Esophagus (tissue), 2 donors: ENCODE measurements around the gene SNX15. TPM values are rescaled to one million over a fixed set of nuclear protein-coding genes. Genes with fewer than 3 reads are reported as not detected.

Experiments
- H3K27ac ChIP-seq, 2 donors: one replicate each; pipeline ENCODE4 v1.5.1; 2013; ENCODE audit warnings: low read depth in 2 of 2, mild to moderate bottlenecking in 2 of 2, inconsistent platforms in 1 of 2, low read length in 1 of 2, moderate library complexity in 1 of 2
- H3K27me3 ChIP-seq, 2 donors: one replicate each; pipeline ENCODE4 v1.6.1; 2013; ENCODE audit warnings: low read length in 2 of 2, control low read depth in 1 of 2, mild to moderate bottlenecking in 1 of 2; ENCODE audit not compliant: insufficient read depth in 2 of 2, control insufficient read depth in 1 of 2
- H3K36me3 ChIP-seq, 2 donors: one replicate each; pipeline ENCODE4 v1.6.1; 2013; ENCODE audit warnings: low read length in 1 of 2; ENCODE audit not compliant: control insufficient read depth in 2 of 2, insufficient read depth in 2 of 2
- H3K4me1 ChIP-seq, 2 donors: one replicate each; pipeline ENCODE4 v1.6.1; 2013; ENCODE audit warnings: low read length in 1 of 2; ENCODE audit not compliant: control insufficient read depth in 2 of 2, insufficient read depth in 2 of 2
- H3K4me3 ChIP-seq, 2 donors: one replicate each; pipeline ENCODE4 v1.5.1; 2013; ENCODE audit warnings: low read length in 2 of 2, mild to moderate bottlenecking in 2 of 2, low read depth in 1 of 2, moderate library complexity in 1 of 2
- H3K9me3 ChIP-seq, 2 donors: one replicate each; pipeline ENCODE4 v1.6.1; 2013; ENCODE audit warnings: mild to moderate bottlenecking in 2 of 2, low read depth in 1 of 2, low read length in 1 of 2, moderate library complexity in 1 of 2; ENCODE audit not compliant: control insufficient read depth in 2 of 2, insufficient read depth in 1 of 2
- WGBS, 2 donors: extraction: QIAGEN DNeasy Blood & Tissue Kit; methylation state at CpG; one replicate each; pipeline ENCODE4 v1.1.7; 2013; 5-methylcytosine and 5-hydroxymethylcytosine counted together
- polyA plus RNA-seq, 2 donors: library from polyadenylated mRNA; stranded (reverse); fragments of 200-250 nt; gene quantifications; one replicate each; pipeline ENCODE4 v1.2.3, GENCODE V29; 2013
- donor health status: healthy with polysubstance abuse.
- donor health status: Bipolar disorder and iron deficiency.

SNX15 gene
- polyA plus RNA-seq, 2 donors, result 14.7 to 15.6 TPM

DNA sequence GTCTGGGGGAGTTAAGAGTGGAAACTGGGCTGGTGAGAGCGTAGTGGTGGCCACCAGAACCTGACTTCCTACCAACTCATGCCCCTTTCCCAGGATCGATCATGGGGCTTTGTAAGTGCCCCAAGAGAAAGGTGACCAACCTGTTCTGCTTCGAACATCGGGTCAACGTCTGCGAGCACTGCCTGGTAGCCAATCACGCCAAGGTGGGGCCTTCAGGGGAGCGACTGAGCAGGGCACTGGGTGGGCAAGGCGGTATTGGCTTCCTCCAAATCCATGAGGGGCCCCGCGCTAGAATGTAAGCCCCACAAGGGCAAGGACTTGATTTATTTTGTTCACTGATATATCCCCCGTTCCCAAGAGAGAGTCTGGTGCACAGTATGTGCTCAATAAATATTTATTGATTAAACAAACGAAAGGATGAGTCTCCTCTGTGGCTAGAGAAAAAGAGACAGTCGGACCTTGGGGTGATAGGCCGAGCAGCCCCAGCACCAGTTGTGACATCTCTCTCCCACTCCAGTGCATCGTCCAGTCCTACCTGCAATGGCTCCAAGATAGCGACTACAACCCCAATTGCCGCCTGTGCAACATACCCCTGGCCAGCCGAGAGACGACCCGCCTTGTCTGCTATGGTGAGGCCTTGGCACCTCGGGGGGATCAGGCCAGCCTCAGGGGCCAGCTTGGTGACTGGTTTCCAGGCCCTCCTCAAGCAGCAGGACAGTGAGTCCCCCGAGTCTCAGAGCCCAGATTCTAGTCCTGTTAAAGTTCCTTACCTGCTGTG, 57.5 kb downstream of the SNX15 start:
- Histone ChIP-seq H3K9me3 (no peaks in the 10 kb centered on the region), H3K36me3 (peaks cover 19 to 29% of the 10 kb centered on the region in 2 donors), H3K4me3 (peak overlapping the region; percentile 77 to 83), H3K4me1 (peaks cover 0 to 3% of the 10 kb centered on the region in 2 donors), H3K27me3 (no peaks in the 10 kb centered on the region), H3K27ac (peak overlapping the region; percentile 98)
- WGBS, 2 donors, result 39 to 43% methylated on average over 23 of the region's 23 CpGs

- Histone ChIP-seq H3K4me1 (peaks cover 0 to 3% of the 10 kb centered on the region in 2 donors), H3K9me3 (no peaks in the 10 kb centered on the region), H3K36me3 (peaks cover 19 to 29% of the 10 kb centered on the region in 2 donors), H3K4me3 (no peak overlapping the region), H3K27me3 (no peaks in the 10 kb centered on the region), H3K27ac (no peak overlapping the region)
- 78 to 91% methylated on average over 4 of the region's 4 CpGs for WGBS, 2 donors
These were observed 58.2 kb downstream of the SNX15 start for GRCh38 chr11:65085446-65085845.

GRCh38 chr11:65086809-65087208, 59.6 kb downstream of the SNX15 start:
- 90 to 95% methylated on average over 9 of the region's 9 CpGs for WGBS, 2 donors
- Histone ChIP-seq H3K4me1 (peaks cover 0 to 3% of the 10 kb centered on the region in 2 donors), H3K4me3 (no peak overlapping the region), H3K27me3 (no peaks in the 10 kb centered on the region), H3K36me3 (peaks cover 19 to 29% of the 10 kb centered on the region in 2 donors), H3K9me3 (no peaks in the 10 kb centered on the region), H3K27ac (no peak overlapping the region)

DNA sequence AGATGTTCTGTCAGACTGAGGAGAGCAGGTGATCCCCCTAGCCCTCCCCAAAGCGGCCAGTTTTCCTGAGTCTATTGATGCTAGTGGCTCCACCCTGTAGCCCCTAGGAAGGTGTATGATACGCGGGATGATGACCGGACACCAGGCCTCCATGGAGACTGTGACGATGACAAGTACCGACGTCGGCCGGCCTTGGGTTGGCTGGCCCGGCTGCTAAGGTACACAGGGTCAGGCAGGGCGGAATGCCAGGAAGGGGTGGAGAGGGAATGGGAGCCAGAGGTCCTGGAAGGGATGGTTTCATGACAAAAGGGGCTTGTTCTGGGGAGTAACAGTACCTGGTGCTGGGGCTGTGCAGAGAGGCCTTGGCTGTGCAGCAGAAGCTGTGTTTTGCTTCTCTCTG, 60.0 kb downstream of the SNX15 start:
- WGBS, 2 donors, result 84 to 90% methylated on average over 11 of the region's 11 CpGs
- H3K36me3 ChIP-seq, result peaks cover 19 to 29% of the 10 kb centered on the region in 2 donors
- no peak overlapping the region for H3K4me3 ChIP-seq
- H3K9me3 ChIP-seq, result no peaks in the 10 kb centered on the region
- H3K27me3 ChIP-seq, result no peaks in the 10 kb centered on the region
- no peak overlapping the region for H3K27ac ChIP-seq
- H3K4me1 ChIP-seq, result peaks cover 0 to 3% of the 10 kb centered on the region in 2 donors

DNA sequence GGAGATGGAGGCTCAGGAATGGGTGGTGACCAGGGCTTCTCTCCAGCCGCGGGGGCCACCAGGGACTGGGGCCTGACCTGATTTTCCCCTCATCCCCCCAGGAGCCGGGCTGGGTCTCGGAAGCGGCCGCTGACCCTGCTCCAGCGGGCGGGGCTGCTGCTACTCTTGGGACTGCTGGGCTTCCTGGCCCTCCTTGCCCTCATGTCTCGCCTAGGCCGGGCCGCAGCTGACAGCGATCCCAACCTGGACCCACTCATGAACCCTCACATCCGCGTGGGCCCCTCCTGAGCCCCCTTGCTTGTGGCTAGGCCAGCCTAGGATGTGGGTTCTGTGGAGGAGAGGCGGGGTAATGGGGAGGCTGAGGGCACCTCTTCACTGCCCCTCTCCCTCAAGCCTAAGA, 60.6 kb downstream of the SNX15 start:
- peaks cover 0 to 3% of the 10 kb centered on the region in 2 donors for H3K4me1 ChIP-seq
- no peaks in the 10 kb centered on the region for H3K9me3 ChIP-seq
- no peak overlapping the region for H3K4me3 ChIP-seq
- no peaks in the 10 kb centered on the region for H3K27me3 ChIP-seq
- WGBS, 2 donors, result 95 to 97% methylated on average over 14 to 15 of the region's 15 CpGs
- H3K27ac ChIP-seq, result no peak overlapping the region
- peaks cover 19 to 29% of the 10 kb centered on the region in 2 donors for H3K36me3 ChIP-seq

- H3K9me3 ChIP-seq, result no peaks in the 10 kb centered on the region
- peaks cover 0 to 3% of the 10 kb centered on the region in 2 donors for H3K4me1 ChIP-seq
- no peak overlapping the region for H3K27ac ChIP-seq
- H3K4me3 ChIP-seq, result no peak overlapping the region
- no peaks in the 10 kb centered on the region for H3K27me3 ChIP-seq
- H3K36me3 ChIP-seq, result peaks cover 19 to 29% of the 10 kb centered on the region in 2 donors
- WGBS, 2 donors, result 94% methylated on average over 4 of the region's 4 CpGs
These were observed 62.4 kb downstream of the SNX15 start for GRCh38 chr11:65089621-65090020.

Other genes starting within 250 kb of the SNX15 start
- gene SF1, start 248.9 kb upstream of the SNX15 start, polyA plus RNA-seq, result 10 to 100 TPM; 79.0 to 88.0 TPM
- gene MAP4K2, start 224.2 kb upstream of the SNX15 start, polyA plus RNA-seq, result 1 to 10 TPM; 4.7 to 7.5 TPM
- gene MEN1, start 216.9 kb upstream of the SNX15 start, polyA plus RNA-seq, result 10 to 100 TPM; 15.4 to 19.0 TPM
- 10 to 100 TPM; 17.5 to 30.7 TPM for gene CDC42BPG, start 182.8 kb upstream of the SNX15 start, polyA plus RNA-seq
- 10 to 100 TPM; 16.1 to 28.7 TPM for gene EHD1, start 148.8 kb upstream of the SNX15 start, polyA plus RNA-seq
- gene ATG2A, start 110.2 kb upstream of the SNX15 start, polyA plus RNA-seq, result 10 to 100 TPM; 10.4 to 11.4 TPM
- 10 to 100 TPM in 1 of 2 donors, 1 to 10 TPM in 1; 6.6 to 11.0 TPM for gene PPP2R5B, start 102.8 kb upstream of the SNX15 start, polyA plus RNA-seq
- not detected for gene GPHA2, start 91.5 kb upstream of the SNX15 start, polyA plus RNA-seq
- not detected for gene MAJIN, start 55.3 kb upstream of the SNX15 start, polyA plus RNA-seq
- under 1 TPM; 0.22 to 0.35 TPM for gene BATF2, start 30.5 kb upstream of the SNX15 start, polyA plus RNA-seq
- 10 to 100 TPM; 44.5 to 68.6 TPM for gene ARL2, start 13.3 kb upstream of the SNX15 start, polyA plus RNA-seq
- 10 to 100 TPM in 1 of 2 donors, 1 to 10 TPM in 1; 6.2 to 12.1 TPM for gene SAC3D1, start 13.8 kb downstream of the SNX15 start, polyA plus RNA-seq
- gene NAALADL1, start 31.1 kb downstream of the SNX15 start, polyA plus RNA-seq, result 1 to 10 TPM; 3.0 to 6.0 TPM
- gene CDCA5, start 56.6 kb downstream of the SNX15 start, polyA plus RNA-seq, result 1 to 10 TPM; 4.3 to 8.8 TPM
- gene ZFPL1, start 56.8 kb downstream of the SNX15 start, polyA plus RNA-seq, result 10 to 100 TPM; 30.6 to 30.9 TPM
- gene VPS51, start 68.8 kb downstream of the SNX15 start, polyA plus RNA-seq, result 10 to 100 TPM; 62.3 to 70.4 TPM
- gene TM7SF2, start 84.4 kb downstream of the SNX15 start, polyA plus RNA-seq, result 10 to 100 TPM; 48.3 to 68.3 TPM
- 10 to 100 TPM; 12.4 to 13.3 TPM for gene ZNHIT2, start 90.3 kb downstream of the SNX15 start, polyA plus RNA-seq
- gene FAU, start 94.7 kb downstream of the SNX15 start, polyA plus RNA-seq, result 100 to 1,000 TPM; 789 to 817 TPM
- 10 to 100 TPM; 18.9 to 44.3 TPM for gene MRPL49, start 94.9 kb downstream of the SNX15 start, polyA plus RNA-seq
- gene SYVN1, start 107.1 kb downstream of the SNX15 start, polyA plus RNA-seq, result 10 to 100 TPM; 16.4 to 17.8 TPM
- gene SPDYC, start 142.8 kb downstream of the SNX15 start, polyA plus RNA-seq, result not detected
- gene CAPN1, start 154.5 kb downstream of the SNX15 start, polyA plus RNA-seq, result 100 to 1,000 TPM; 323 to 450 TPM
- gene POLA2, start 234.5 kb downstream of the SNX15 start, polyA plus RNA-seq, result 1 to 10 TPM; 8.5 to 9.2 TPM